GM18907 (cell line): ENCODE data around the gene WDR48.

Source experiments
- ATAC-seq: cut with Tn5 transposase; IDR thresholded peaks from one replicate; pipeline ENCODE4 v1.9.1; 2021; ENCODE audit warnings: mild to moderate bottlenecking, moderate library complexity; ENCODE audit not compliant: unreplicated experiment

WDR48 gene

DNA sequence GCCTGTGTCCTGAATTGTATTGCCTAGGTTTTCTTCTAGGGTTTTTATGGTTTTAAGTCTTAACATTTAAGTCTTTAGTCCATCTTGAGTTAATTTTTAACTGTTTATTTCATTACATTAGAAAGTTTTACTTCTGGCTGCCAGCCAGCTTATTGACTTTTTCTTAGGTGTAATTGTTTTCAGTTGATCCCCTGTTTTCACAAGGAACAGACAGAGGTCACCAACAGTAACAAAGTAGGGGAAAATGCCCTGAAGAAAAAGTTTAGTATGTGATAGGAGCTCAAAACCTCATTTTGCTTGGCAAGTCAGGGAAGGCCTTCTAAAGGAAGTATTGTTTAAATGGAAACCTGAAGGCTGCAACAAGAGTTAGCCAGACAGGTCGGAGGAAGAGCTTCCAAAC is 10.4 kb downstream of the WDR48 start:
- no peak for ATAC-seq

DNA sequence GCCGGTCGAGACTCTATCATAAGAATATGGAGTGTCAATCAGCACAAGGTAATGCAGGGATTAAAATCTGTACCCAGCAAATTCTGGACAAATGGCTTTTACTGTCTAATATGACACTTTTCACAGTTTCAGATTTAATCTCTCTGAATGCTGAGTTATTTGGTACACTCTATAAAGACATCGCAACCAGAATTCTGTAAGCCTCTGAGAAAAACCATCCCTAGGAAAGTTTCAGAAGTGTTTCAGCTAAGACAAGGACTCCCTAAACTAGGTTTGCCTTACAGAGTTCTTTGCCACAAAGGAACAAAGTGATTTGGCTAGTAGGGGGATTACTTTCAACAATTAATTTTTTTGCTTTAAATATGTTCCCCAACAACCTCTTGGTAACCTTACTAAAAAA is 11.3 kb downstream of the WDR48 start:
- no peak for ATAC-seq

DNA sequence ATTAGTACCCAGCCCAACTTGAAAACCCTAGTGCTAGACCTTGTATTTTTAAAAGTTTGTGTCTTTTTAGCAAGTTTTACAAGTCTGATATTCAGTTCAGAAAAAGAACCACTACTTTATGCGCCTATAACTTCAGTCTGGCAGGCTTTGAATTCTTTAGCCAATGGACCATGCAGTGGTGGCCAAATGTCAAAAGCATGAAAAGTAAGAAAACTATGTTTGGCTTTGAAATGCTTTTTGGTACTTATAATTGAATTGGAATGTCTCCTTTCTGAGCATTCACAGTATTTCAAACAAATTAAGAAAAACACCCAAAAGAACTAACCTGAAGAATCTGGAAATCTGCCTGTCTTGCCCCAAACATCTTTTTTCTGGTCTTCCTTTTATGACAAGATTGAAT is 12.8 kb downstream of the WDR48 start:
- ATAC-seq, result no peak

DNA sequence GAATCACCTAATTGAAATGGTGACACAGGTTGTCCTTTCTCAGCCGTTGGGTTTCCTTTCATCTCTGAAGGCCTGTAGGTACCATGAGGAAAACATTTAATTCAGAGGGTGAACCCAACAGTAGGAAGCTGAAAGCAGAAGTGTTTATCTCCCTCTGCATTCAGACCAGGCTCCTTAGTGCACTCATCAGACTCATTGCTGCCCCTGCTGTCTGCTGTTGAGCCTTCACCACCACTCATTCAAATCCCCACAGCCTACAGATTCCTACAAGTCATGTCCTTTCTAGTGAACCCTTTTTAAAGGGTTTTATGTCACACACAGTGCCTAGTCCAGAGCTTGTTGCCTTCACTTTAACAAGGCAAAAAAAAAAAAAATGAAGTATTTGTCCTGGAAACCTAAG is 13.4 kb downstream of the WDR48 start:
- ATAC-seq, result peak; percentile 89

DNA sequence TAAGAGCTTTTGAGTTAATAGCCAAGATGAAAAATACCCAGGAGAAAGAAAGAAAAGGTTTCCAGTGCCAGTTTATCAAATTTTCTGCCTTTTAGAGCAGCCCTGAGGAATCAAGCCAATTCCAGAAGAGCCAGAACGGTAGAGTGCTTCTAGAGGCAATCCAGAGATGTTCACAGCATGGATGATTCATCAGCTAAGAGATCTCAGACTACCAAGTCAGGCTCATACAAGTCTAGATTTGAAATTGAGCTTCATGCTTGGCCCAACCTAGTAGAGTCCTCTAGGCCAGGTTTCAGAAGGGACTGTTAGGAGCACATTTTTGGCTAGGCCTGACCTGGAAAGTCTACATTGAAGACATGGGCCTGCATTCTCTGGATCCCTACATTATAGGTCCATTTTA is 15.5 kb downstream of the WDR48 start:
- ATAC-seq, result no peak

DNA sequence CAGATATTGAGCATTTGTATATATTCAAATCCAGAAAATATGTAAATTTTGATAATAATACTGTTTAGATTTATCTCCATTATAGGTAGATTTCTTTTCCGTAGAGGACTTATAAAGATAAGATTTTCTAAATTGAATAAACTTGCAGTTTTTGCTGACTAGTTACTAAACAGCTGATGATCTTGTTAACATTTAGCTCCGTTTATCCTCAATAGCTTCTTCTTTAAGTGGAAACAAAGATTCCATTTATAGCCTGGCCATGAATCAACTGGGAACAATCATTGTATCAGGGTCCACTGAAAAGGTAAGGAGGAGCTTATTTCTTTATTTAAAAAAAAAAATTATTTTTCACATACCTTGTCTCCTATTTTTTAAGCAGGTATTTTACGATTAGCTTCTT is 16.7 kb downstream of the WDR48 start:
- ATAC-seq, result no peak

DNA sequence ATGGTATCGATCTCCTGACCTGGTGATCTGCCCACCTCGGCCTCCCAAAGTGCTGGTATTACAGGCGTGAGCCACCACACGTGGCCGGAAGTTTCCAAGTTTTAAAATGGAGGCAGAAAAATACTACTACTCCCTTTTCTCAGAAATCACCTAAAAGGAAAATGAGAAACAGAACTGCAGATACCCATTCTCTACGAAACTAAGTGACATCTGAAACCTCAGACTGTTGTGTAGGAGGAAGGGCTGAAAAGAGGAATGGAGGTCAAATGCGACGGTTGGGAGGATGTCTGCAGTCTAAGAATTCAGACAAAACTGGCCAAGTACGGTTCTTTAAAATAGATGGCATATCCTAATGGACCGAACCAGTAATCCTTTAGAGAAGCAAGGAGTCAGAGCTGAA is 24.1 kb downstream of the WDR48 start:
- no peak for ATAC-seq

DNA sequence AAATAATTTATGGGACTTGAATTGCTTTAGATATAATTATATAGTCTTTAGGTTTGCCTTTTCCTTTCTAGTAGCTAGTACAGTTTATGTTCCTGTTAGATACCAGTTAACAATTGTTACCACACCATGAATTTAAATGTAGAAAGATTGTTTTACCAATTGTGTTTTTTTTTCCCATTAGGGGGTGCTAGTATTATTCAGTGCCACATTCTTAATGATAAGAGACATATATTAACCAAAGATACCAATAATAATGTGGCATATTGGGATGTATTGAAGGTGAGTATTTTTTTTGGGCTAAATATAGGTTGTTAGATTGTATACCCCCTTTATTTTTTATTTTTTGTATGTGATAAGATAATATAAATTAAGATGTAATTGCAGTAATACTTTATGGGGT is 27.7 kb downstream of the WDR48 start:
- ATAC-seq, result no peak

DNA sequence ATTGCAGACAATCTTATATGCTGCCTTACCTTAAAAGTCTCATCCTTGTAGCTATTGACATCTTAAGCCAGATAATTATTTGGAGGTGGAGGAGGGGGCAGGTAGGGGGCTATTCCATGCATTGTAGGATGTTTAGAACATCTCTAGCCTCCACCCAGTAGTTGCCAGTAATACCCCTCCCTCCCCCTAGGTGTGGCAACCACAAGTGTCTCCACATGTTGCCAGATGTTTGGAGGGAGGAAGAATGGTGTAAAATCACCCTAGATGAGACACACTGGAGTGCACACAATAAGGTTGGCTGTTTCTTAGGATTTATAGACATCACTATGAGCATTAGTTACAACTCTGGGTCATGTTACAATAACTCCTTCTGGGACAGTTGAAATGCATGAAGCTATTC is 28.2 kb downstream of the WDR48 start:
- ATAC-seq, result no peak

DNA sequence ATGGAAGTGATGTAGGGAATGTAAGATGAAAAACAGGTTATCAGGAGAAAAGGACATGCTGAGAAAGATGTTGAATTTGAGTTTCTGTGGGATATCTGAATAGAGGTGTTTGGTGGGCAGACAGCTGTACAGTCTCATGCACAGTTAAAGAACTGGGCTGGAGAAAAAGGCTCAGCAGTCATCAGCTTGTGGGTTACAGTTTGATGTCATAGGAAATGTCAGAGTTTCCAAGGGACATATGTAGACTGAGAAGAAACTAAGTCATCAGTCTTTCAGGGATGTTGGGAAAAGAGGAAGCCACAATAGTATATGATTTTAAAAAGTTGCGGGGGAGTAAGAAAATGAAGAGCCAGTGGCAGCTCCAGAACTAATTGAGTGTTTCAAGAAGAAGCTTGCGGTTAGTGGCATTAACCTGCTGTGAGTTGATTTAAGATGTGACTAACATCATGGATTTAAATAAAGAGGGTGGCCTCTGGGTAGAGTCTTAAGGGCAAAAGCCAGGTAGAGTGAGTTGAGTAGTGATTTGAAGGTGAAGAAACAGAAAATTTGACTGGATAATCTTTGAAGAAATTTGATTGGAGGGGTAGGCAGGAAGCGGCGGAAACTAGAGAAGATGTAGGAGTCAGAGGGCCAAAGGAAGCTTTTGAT is 31.0 kb downstream of the WDR48 start:
- no peak for ATAC-seq

DNA sequence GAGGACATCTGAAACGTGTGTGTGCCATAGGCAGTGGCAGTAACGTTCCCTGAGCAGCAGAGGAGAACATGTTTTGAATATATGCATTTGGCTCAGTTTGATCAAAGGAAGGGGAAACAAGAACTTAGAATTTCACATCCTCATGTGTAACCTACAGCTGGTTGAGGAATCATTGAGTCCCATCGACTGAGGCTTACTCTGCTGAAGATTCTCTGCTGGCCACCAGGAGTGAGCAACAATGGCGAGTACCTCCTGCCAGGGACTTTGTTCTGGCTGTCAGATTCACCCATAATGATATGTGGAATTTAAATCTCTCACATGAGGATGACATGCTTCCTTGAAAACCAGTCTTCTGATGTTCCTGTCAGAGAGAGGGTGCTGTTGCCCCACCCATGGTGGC is 34.3 kb downstream of the WDR48 start:
- ATAC-seq, result no peak

DNA sequence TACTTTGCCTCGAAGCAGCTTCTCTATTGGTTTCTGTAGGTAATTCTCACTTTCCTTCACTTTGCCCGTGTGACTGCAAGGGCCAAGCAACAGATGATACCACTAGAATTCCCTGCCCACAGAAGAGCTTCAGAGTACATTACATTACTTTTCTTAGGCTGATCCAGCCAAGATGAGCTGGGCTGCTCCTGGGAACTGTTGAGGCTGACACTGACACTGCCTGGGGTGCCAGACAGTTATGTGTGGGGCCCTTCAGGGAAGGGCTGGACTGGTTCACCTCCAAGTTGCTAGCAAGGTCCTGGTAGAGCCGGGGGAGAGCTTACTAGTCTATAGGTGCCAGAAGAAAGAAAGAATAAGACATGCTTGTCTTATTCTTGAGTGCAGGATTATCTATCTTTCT is 36.6 kb downstream of the WDR48 start:
- no peak for ATAC-seq

DNA sequence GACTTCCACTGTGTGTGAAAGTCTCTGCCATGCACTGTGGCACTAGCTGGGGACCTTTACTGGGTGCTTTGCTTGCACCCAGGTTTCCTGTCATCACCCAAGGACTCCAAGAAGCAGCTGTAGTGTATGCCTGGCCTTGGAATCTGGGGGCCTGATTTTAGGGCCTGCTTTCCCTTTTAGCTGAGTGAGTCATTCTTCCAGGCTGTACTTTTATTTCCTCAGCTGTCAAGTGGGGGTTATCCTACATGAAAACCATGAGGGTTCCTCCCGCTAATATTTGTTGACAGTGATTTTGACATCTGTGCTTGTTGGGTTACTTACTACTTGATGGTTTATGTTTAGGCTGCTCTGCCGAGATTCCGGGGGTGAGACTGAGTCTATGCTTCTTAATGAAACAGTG is 37.1 kb downstream of the WDR48 start:
- no peak for ATAC-seq

DNA sequence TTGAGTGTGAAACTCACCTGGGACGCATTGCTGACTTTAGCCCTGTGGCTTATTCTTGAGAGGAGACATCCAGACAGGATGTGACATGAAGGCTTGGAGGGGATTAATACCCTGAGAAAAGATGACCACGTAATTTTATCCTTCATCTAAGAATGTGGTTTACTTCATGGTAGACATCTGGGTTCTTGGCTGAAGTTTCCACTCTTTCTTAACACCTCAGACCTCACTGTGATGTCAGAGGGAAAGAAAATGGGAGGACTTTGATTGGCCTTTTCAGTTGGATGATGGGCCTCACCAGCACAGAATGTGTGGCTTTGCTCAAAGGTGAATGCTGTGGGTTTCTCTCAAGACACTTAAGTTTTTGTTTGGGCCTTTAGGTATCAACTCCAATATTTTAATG is 39.1 kb downstream of the WDR48 start:
- ATAC-seq, result no peak

DNA sequence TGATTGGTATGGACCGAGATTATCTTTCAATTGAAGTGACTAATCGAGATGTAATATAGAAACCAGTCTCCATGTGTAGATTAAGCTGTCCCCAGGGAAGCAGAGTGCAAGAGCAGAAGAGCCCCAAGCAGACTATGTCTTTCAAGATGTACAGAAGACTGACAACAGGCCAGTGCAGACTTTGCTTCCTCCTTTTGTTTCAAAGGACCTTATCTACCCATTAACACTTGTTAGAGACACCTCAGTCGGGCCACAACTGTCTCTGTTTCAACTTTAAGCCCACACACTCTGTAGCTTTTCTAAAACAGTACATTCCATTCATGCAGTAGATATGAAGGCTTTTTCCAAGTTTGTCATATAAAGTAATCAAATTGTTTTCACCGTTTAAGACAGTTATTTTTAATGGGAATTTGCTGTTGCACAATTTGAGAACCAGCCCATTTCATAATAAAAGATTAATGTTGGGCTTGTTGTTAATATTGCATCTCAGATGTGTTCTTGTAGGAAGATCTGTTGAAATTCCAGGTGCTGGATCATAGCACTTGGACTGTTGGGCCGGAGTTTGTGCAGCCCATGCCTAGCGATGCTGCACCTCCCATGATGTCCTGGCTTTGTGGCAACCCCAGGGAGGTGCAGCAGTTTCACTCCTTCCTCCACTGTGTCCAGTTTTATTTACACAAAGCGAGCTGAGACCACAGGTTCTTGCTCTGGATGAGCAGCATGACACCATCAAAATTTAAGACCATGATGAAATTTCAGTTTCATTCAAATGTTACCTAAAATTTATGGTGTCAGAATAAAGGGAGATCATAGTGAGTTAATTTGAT is 43.2 kb downstream of the WDR48 start:
- ATAC-seq, result no peak

DNA sequence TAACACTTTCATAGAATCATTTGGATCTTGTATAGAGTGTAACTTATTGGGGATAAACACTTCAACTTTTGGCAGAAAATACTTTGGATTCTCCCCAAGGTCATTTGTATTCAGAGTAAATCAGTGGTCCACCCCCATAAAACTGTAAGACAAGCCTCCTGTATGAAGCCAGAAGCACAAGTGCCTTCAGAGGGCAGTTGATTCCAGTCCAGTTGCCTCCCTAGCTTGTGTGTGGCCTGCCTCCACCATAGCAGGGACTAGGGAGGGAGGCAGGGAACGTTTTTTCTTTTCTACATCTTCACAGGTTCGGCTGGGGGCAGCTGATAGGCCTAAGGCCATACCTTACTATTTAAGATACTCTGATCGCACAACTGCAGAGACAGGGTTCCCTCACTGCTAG is 44.0 kb downstream of the WDR48 start:
- no peak for ATAC-seq

DNA sequence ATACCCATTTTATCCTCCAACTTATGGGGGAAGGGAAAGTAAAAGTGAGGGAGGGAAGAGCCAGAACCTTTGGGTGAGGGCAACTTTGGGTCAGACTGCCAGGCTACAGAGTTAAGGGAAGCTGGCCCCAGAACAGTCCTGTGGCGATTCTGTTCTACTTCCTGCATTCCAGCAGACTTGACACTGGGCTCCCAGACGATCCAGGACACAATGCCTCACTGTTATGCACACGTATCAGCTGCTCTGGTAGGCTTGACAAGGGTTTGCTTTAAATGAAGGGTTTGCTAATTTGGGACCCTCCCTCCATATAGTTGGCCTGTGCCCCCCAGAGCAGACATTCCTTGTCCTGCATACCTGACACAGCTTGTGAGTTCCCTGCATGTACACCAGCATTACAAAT is 45.0 kb downstream of the WDR48 start:
- ATAC-seq, result no peak

DNA sequence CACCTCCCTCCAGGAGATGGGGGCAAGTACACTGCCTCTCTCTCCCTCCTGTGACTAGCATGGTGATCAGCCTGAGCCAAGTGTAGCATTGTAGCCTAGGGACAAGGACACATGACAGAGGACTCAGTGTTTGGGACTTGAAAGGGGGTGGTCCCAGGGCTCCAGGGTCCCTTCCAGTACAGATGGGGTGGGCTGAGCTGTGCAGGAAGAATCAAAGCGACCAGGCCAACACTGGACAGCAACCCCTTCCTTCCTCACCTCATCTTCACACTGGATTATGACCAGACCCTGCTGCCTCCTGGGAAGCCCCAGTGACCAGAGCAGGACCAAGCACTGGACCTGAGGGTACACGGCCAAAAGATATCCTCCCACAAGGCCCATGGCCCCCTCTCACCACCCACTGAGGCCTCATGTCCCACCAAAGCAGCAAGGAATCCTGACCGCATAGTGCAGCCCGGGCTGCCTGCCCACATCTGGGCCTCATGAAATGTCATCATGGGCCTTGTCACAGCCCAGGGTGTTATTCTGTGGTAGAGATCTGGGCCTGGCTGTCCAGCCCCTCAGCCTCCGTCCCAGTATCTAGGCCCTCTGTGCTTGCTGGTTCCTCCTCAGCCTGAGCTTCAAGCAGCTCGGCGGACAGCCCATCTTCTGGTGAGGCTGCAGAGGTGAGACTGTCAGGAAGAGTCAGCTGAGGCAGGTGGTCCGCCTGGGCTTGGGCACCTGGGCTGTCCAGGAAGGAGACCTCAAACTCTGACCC is 46.1 kb downstream of the WDR48 start:
- no peak for ATAC-seq

DNA sequence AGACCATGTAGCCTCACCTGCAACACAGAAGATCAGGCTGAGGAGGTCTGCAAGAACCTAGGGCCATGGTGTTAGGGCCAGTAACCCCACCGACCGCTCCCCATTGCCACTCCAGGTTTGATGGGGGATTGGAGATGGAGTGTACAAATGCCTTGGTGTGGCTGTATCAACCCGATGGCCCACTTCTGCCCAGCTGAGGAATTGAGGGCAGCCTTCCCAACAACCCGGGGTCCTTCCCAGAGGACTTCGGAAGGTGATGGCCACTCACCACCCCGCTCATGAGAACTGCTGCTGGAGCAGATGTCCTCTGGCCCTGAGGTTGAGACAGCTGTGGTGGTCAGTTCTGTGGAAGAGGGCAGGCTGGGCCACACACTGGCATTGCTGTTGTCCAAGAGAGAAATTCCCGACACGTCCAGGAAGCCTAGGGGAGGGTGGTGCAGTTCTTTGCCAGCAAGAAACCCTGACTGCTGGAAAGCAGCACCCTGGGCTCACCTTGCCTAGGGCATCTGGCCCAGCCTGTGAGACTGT is 46.7 kb downstream of the WDR48 start:
- no peak for ATAC-seq

DNA sequence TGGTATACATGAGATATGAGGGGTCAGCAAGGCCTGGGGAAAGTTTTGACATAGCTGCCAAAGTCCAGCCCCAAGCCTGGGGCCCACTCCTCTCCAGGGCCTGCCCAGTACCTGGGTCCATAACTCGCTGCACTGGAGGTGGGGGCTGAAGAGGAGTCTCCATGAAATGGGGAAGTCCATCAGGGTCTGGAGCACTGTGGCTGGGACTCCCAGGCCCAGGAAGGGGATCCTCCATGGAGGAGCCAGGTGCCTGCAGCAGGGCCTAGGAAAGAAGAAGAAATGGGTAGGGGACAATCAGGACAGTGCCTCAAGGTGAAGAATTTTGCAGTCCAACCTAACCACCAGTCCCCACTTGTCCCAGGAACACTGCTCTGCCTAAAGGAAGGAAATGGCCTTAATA is 47.4 kb downstream of the WDR48 start:
- no peak for ATAC-seq

DNA sequence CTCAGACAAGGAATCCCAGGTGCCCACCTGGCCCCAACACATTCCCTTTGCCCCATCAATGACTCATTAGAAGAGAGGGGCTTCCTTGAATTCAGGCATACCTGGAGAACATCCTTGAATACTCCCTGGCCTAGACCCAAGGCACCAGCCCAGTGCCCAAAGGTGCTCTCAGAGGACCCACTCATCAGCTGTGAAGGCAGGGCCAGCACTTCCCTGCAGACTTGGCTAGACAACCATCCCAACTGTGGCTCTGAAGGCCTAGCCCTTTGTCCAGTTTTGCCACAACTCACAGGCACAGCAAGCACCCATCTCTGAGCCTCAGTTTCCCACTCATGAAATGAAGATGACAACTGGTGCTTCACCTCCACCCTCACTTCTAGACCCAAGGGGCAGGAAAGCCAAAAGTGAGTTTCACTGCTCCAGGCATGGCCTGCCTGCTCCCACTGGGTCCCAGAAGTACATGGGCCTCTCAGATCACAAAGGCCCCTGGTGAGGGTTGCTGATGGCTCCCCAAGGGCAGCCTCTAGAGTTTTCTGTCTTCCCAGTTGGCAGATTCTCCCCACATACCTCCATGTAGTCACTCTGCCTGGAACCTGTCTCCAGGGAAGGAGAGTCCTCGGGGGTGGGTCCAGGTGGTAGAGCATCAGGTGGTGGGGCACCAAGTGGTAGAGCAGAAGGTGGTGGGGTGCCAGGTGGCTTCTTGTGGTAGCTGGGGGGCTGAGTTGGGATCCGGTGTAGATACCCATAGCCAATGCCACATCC is 48.1 kb downstream of the WDR48 start:
- ATAC-seq, result no peak
